PC-3 (cell line): Measurements from ENCODE around the gene PSME2. TPM values are rescaled to one million over a fixed set of nuclear protein-coding genes. Genes with fewer than 3 reads are reported as not detected.
A peak's percentile ranks its signal among the peaks of the same experiment; 100 is the strongest.

ENCODE experiments used
- ATAC-seq: fragments of 200-7000 bp; cut with Tn5 transposase; 2 replicates; pipeline ENCODE4 v1.9.1; 2020; ENCODE audit warnings: mild to moderate bottlenecking, moderate library complexity
- BruUV-seq: library from RNA; stranded (reverse); fragments of 400-500 nt; replicated peaks from 2 replicates; lab custom pipeline; 2021; lab: Mats Ljungman, UMichigan
- CTCF ChIA-PET: fragments of 300-600 bp; sonication (Branson Sonifier 250); formaldehyde crosslinking; loops from one replicate; lab custom pipeline; 2022; ENCODE audit warnings: antibody characterized with exemption; lab: Charles Lee
- POLR2A ChIA-PET: fragments of 300-600 bp; sonication (Branson Sonifier 250); formaldehyde crosslinking; loops from one replicate; lab custom pipeline; 2022; ENCODE audit warnings: antibody characterized with exemption; ENCODE audit not compliant: unreplicated experiment; lab: Charles Lee
- DNase-seq: peaks from one replicate; pipeline ENCODE4 v3.0.0-alpha.2; 2015
- H2AFZ ChIP-seq: fragments of 300-600 bp; sonication (generic); 2 replicates; pipeline ENCODE4 v1.6.0; 2016; ENCODE audit warnings: antibody characterized with exemption, low read length
- H3F3A ChIP-seq: fragments of 300-600 bp; sonication (generic); one replicate; pipeline ENCODE4 v1.6.0; 2017; ENCODE audit warnings: antibody characterized with exemption, low read length, control low read depth, mild to moderate bottlenecking; ENCODE audit not compliant: unreplicated experiment
- H3K27ac ChIP-seq: fragments of 300-600 bp; sonication (generic); 2 replicates; pipeline ENCODE4 v1.5.1; 2016; ENCODE audit warnings: mild to moderate bottlenecking, low read length
- H3K27me3 ChIP-seq: fragments of 300-600 bp; sonication (generic); 2 replicates; pipeline ENCODE4 v1.6.1; 2016; ENCODE audit warnings: low read length, mixed read lengths
- H3K36me3 ChIP-seq: fragments of 300-600 bp; sonication (generic); 2 replicates; pipeline ENCODE4 v1.6.1; 2016; ENCODE audit warnings: low read depth, mixed run types, low read length, mixed read lengths
- H3K4me1 ChIP-seq: fragments of 300-600 bp; sonication (generic); 2 replicates; pipeline ENCODE4 v1.5.1; 2016; ENCODE audit warnings: low read length; ENCODE audit not compliant: insufficient read depth
- H3K4me2 ChIP-seq: fragments of 300-600 bp; sonication (generic); 2 replicates; pipeline ENCODE4 v1.6.0; 2016; ENCODE audit warnings: low read length
- H3K4me3 ChIP-seq: fragments of 300-600 bp; sonication (generic); 2 replicates; pipeline ENCODE4 v1.5.1; 2016; ENCODE audit warnings: mild to moderate bottlenecking, low read length, mixed read lengths
- H3K79me2 ChIP-seq: fragments of 300-600 bp; sonication (generic); 2 replicates; pipeline ENCODE4 v1.6.1; 2017; ENCODE audit warnings: low read length, mixed read lengths
- H3K9ac ChIP-seq: fragments of 300-600 bp; sonication (generic); 2 replicates; pipeline ENCODE4 v1.6.0; 2016; ENCODE audit warnings: mild to moderate bottlenecking, low read length
- H3K9me2 ChIP-seq: fragments of 300-600 bp; sonication (generic); replicated peaks from 2 replicates; pipeline ENCODE4 v1.6.1; 2016; ENCODE audit warnings: mixed run types, low read length, mixed read lengths
- H3K9me3 ChIP-seq: fragments of 300-600 bp; sonication (generic); 2 replicates; pipeline ENCODE4 v1.6.1; 2016; ENCODE audit warnings: low read length, mixed read lengths
- H4K20me1 ChIP-seq: fragments of 300-600 bp; sonication (generic); 2 replicates; pipeline ENCODE4 v1.6.1; 2016; ENCODE audit warnings: low read length, mixed read lengths
- CTCF ChIP-seq: fragments of 300-600 bp; sonication (generic); conservative IDR thresholded peaks from 2 replicates; pipeline ENCODE4 v1.5.1; 2017; ENCODE audit warnings: antibody characterized with exemption, low read depth, mild to moderate bottlenecking, low read length
- EZH2 ChIP-seq: fragments of 300-600 bp; sonication (generic); IDR thresholded peaks from one replicate; pipeline ENCODE4 v1.6.1; 2017; ENCODE audit warnings: antibody characterized with exemption, mild to moderate bottlenecking, low read length; ENCODE audit not compliant: unreplicated experiment
- EZH2phosphoT487 ChIP-seq: fragments of 300-600 bp; sonication (generic); IDR thresholded peaks from 2 replicates; pipeline ENCODE4 v1.6.1; 2018; ENCODE audit warnings: mild to moderate bottlenecking, antibody characterized with exemption, low read length, borderline replicate concordance
- intact Hi-C: fragments of 100-400 bp; cut with micrococcal nuclease; formaldehyde crosslinking; loops from 2 replicates; pipeline ENCODE4 v1.9.0; 2023
- total RNA-seq: library from RNA; depleted of rRNA; stranded (reverse); fragments of >200 nt; gene quantifications from 2 replicates; pipeline ENCODE4 v1.2.3, GENCODE V29; 2014

The PSME2 gene
- total RNA-seq, 1 experiment from 2014 or later = 297 TPM

DNA sequence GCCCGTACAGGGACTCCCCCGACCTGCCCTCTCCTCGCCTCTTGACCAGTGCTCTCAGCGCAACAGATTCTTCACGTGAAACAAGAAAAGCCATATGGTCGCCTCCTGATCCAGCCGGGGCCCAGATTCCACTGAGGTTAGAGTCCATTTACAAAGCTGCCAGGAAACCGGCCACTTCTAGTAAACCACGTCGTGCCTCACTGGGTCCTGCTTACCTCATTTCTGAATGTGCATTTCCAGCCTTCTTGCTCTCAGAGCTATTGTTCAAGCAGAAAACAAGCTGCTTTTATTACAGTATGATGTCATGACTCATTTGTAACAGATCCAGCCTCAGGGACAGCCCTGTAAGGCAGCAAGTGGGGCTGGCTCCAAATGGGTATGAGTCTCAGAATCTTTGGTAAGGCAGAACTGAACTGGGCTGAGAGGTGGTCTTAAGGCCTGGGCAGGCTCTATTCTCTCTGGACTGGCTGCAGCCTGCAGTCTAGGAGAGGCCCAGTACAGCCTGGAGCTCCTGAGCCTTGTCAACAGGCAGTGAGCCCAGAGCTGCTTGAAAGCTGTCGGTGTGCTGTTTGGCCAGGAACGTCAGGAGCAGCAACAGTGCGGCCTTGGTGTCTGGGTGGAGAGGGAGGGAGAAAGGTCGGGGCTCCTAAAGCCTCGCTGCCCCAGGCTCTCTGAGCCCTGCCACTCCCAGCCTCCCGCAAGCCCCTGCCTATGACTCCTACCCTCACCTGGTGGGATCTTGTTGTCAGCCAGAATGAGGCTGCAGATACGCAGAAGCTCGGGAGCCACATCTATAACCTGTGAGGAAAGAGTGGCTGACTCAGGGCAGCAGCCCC, 33.8 kb upstream of the PSME2 start:
- peak; percentile 69 for ATAC-seq
- CTCF ChIA-PET = no interaction called here

GRCh38 chr14:24179294-24179960, 33.0 kb upstream of the PSME2 start:
- no peak overlapping the region for H3K9ac ChIP-seq
- no peak overlapping the region for H3K27ac ChIP-seq
- peaks cover 27% of the 10 kb centered on the region; the same call in 1 of the 2 replicates for H3K36me3 ChIP-seq
- BruUV-seq = no TSS peak
- no peaks in the 10 kb centered on the region for H3K9me2 ChIP-seq
- intact Hi-C loops = no loop called here
- ATAC-seq (no peak), DNase-seq (no peak)
- H2AFZ ChIP-seq = no peak overlapping the region
- no peak overlapping the region for H3K4me3 ChIP-seq
- no peaks in the 10 kb centered on the region for H3K9me3 ChIP-seq
- no peaks in the 10 kb centered on the region for H3F3A ChIP-seq
- CTCF ChIA-PET = no interaction called here
- TF ChIP-seq CTCF (no peak), EZH2phosphoT487 (no peak), EZH2 (no peak)
- H3K4me1 ChIP-seq = no peaks in the 10 kb centered on the region
- POLR2A ChIA-PET = no interaction called here
- no peaks in the 10 kb centered on the region for H3K79me2 ChIP-seq
- H3K4me2 ChIP-seq = no peak overlapping the region
- H4K20me1 ChIP-seq = no peaks in the 10 kb centered on the region
- H3K27me3 ChIP-seq = no peaks in the 10 kb centered on the region

More for the DNA sequence above, 33.8 kb upstream of the PSME2 start:
- no TSS peak for BruUV-seq
- Histone ChIP-seq H3K9ac (no peak overlapping the region), H3K9me3 (no peaks in the 10 kb centered on the region), H2AFZ (no peak overlapping the region), H3K4me1 (no peaks in the 10 kb centered on the region), H3K36me3 (peaks cover 27% of the 10 kb centered on the region; the same call in 1 of the 2 replicates), H3K4me2 (no peak overlapping the region), H3K9me2 (no peaks in the 10 kb centered on the region), H3K27ac (no peak overlapping the region), H3K4me3 (no peak overlapping the region), H3F3A (no peaks in the 10 kb centered on the region), H3K79me2 (no peaks in the 10 kb centered on the region), H3K27me3 (no peaks in the 10 kb centered on the region), H4K20me1 (no peaks in the 10 kb centered on the region)
- POLR2A ChIA-PET = no interaction called here
- intact Hi-C loops = no loop called here
- peak; percentile 43 for DNase-seq
- TF ChIP-seq CTCF (no peak), EZH2 (no peak), EZH2phosphoT487 (no peak)
